ENCODE data around the gene MCF2. TPM values are rescaled to one million over a fixed set of nuclear protein-coding genes. Genes with fewer than 3 reads are reported as not detected.

The MCF2 gene
- total RNA-seq, 2 experiments from 2014 or later: 0.23 to 0.40 TPM

GRCh38 chrX:139559383-139560042 is 148.5 kb downstream of the MCF2 start:
- no peak for ATAC-seq
- H3K27ac Mint-ChIP-seq: no peak overlapping the region
- peaks cover under 1% of the 10 kb centered on the region for H3K4me1 Mint-ChIP-seq

GRCh38 chrX:139554991-139555675 is 152.8 kb downstream of the MCF2 start:
- no peak for DNase-seq
- ATAC-seq: no peak
- CTCF ChIA-PET: no interaction called here
- Mint-ChIP-seq H3K9me3 (ENCODE audit: low read depth) (no peaks in the 10 kb centered on the region), H3K4me3 (no peak overlapping the region), H3K36me3 (no peaks in the 10 kb centered on the region), H3K27me3 (peaks cover 11% of the 10 kb centered on the region), H3K27ac (no peak overlapping the region), H3K4me1 (peaks cover 7% of the 10 kb centered on the region)

More at GRCh38 chrX:139559383-139560042, 148.5 kb downstream of the MCF2 start:
- peaks cover 3% of the 10 kb centered on the region for H3K27me3 Mint-ChIP-seq
- no peak overlapping the region for H3K4me3 Mint-ChIP-seq
- H3K9me3 Mint-ChIP-seq (ENCODE audit: low read depth): no peaks in the 10 kb centered on the region
- CTCF ChIA-PET: interaction anchor here (1.0 to 1.1 kb wide), 2 partner anchors 10 to 434 kb away, joined by 3 to 4 read pairs; no protein-coding TSS in a partner anchor
- H3K36me3 Mint-ChIP-seq: no peaks in the 10 kb centered on the region
- DNase-seq: no peak

- ATAC-seq (no peak), DNase-seq (no peak)
- Mint-ChIP-seq H3K27me3 (peaks cover 8% of the 10 kb centered on the region), H3K4me3 (no peak overlapping the region), H3K9me3 (ENCODE audit: low read depth) (no peaks in the 10 kb centered on the region), H3K27ac (no peak overlapping the region), H3K4me1 (peaks cover 7% of the 10 kb centered on the region), H3K36me3 (no peaks in the 10 kb centered on the region)
- CTCF ChIA-PET: no interaction called here
Measured at GRCh38 chrX:139554376-139554775, 153.6 kb downstream of the MCF2 start.

GRCh38 chrX:139544591-139544990 is 163.4 kb downstream of the MCF2 start:
- Mint-ChIP-seq H3K4me1 (no peaks in the 10 kb centered on the region), H3K4me3 (no peak overlapping the region), H3K27ac (no peak overlapping the region), H3K27me3 (peaks cover 3% of the 10 kb centered on the region), H3K9me3 (ENCODE audit: low read depth) (no peaks in the 10 kb centered on the region), H3K36me3 (no peaks in the 10 kb centered on the region)
- CTCF ChIA-PET: no interaction called here
- ATAC-seq: no peak
- no peak for DNase-seq

- H3K4me1 Mint-ChIP-seq: no peaks in the 10 kb centered on the region
- CTCF ChIA-PET: no interaction called here
- DNase-seq: no peak
- no peaks in the 10 kb centered on the region for H3K36me3 Mint-ChIP-seq
- H3K27me3 Mint-ChIP-seq: peaks cover 3% of the 10 kb centered on the region
- H3K4me3 Mint-ChIP-seq: no peak overlapping the region
- H3K27ac Mint-ChIP-seq: no peak overlapping the region
- no peaks in the 10 kb centered on the region for H3K9me3 Mint-ChIP-seq (ENCODE audit: low read depth)
- ATAC-seq: no peak
Measured at GRCh38 chrX:139543920-139544319, 164.0 kb downstream of the MCF2 start.

- Mint-ChIP-seq H3K4me3 (no peak overlapping the region), H3K4me1 (no peaks in the 10 kb centered on the region), H3K36me3 (no peaks in the 10 kb centered on the region), H3K9me3 (ENCODE audit: low read depth) (no peaks in the 10 kb centered on the region), H3K27ac (no peak overlapping the region), H3K27me3 (peaks cover 3% of the 10 kb centered on the region)
- ATAC-seq: no peak
- CTCF ChIA-PET: no interaction called here
- DNase-seq: no peak
Measured at GRCh38 chrX:139542652-139543051, 165.3 kb downstream of the MCF2 start.

GRCh38 chrX:139538907-139539790 is 168.8 kb downstream of the MCF2 start:
- Mint-ChIP-seq H3K27ac (no peak overlapping the region), H3K36me3 (no peaks in the 10 kb centered on the region), H3K4me1 (no peaks in the 10 kb centered on the region), H3K4me3 (no peak overlapping the region), H3K9me3 (ENCODE audit: low read depth) (no peaks in the 10 kb centered on the region), H3K27me3 (peaks cover 3% of the 10 kb centered on the region)
- DNase-seq (no peak), ATAC-seq (no peak)
- CTCF ChIA-PET: no interaction called here

GRCh38 chrX:139533444-139533843 is 174.5 kb downstream of the MCF2 start:
- H3K36me3 Mint-ChIP-seq: no peaks in the 10 kb centered on the region
- no peak overlapping the region for H3K27ac Mint-ChIP-seq
- H3K27me3 Mint-ChIP-seq: no peaks in the 10 kb centered on the region
- no peak overlapping the region for H3K4me3 Mint-ChIP-seq
- CTCF ChIA-PET: no interaction called here
- no peaks in the 10 kb centered on the region for H3K9me3 Mint-ChIP-seq (ENCODE audit: low read depth)
- no peak for DNase-seq
- no peak for ATAC-seq
- H3K4me1 Mint-ChIP-seq: no peaks in the 10 kb centered on the region

GRCh38 chrX:139532834-139533233 is 175.1 kb downstream of the MCF2 start:
- Mint-ChIP-seq H3K4me3 (no peak overlapping the region), H3K27ac (no peak overlapping the region), H3K27me3 (no peaks in the 10 kb centered on the region), H3K9me3 (ENCODE audit: low read depth) (no peaks in the 10 kb centered on the region), H3K36me3 (no peaks in the 10 kb centered on the region), H3K4me1 (no peaks in the 10 kb centered on the region)
- CTCF ChIA-PET: no interaction called here
- ATAC-seq (no peak), DNase-seq (no peak)

Other genes starting within 250 kb of the MCF2 start
- gene F9, start 177.4 kb downstream of the MCF2 start, total RNA-seq: not detected
- 10 to 100 TPM; 13.1 to 13.3 TPM for gene ATP11C, start 224.9 kb upstream of the MCF2 start, total RNA-seq